ENCODE measurements around the gene CLDN6. TPM values are rescaled to one million over a fixed set of nuclear protein-coding genes. Genes with fewer than 3 reads are reported as not detected.

Gene CLDN6
- total RNA-seq, 2 experiments from 2014 or later = not detected

DNA sequence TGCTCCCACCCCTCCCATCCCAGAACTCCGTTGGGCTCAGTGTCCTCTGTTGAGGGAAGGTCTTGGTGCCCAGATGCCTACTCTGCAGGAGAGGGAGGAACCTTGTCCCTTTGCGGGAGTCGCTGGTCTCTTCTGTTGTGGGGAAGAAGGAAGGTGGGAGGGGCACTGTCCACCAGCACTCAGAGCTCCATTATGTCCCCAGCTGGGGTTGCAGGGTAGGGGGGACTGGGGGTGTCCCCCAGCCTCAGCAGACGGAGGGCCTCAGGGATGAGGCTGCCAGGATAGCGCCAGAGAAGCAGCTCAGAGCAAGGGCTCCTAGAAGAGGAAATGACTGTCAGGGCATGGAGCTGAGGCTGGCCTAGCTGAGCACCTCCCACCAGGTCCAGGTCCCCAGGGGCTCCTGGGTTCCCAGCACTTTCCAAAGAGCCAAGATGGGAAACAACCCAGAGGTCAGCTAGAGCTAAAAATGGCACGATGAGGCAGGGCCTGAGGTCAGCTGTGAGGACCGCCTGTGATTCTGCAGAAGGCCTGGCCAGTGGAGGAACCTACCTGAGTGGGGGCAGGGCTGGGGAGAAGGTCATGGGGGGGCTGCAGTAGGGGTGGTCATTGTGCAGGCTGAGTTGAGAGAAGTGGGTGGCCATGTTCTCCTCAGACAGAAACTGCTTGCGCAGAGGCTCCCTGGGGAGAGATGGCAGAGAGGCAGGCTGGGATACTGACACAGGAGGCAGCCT is 4.9 kb upstream of the CLDN6 start:
- Histone ChIP-seq H3K9me3 (ENCODE audit: low read length) (no peaks in the 10 kb centered on the region), H3K79me2 (ENCODE audit: insufficient read depth, low read depth, low read length) (no peaks in the 10 kb centered on the region), H3K9me2 (ENCODE audit: insufficient read depth, low read length) (no peaks in the 10 kb centered on the region), H4K20me1 (ENCODE audit: insufficient read depth, low read length) (no peaks in the 10 kb centered on the region), H3K4me2 (ENCODE audit: low read length) (peak overlapping the region; percentile 92), H2AFZ (ENCODE audit: low read length) (no peak overlapping the region; the same call in 1 of the 2 replicates), H3K4me1 (ENCODE audit: insufficient read depth, low read length, poor library complexity, severe bottlenecking) (peaks cover 39% of the 10 kb centered on the region), H3K27ac (ENCODE audit: low read depth, low read length, poor library complexity, severe bottlenecking) (peak overlapping the region; percentile 67), H3K36me3 (ENCODE audit: insufficient read depth, low read length) (peaks cover 15% of the 10 kb centered on the region), H3K4me3 (ENCODE audit: low read depth, low read length, poor library complexity, severe bottlenecking) (peak overlapping the region; percentile 72)
- DNase-seq (ENCODE audit: low spot score) = peak; percentile 40
- intact Hi-C loops (cut with micrococcal nuclease; ENCODE audit: unreplicated experiment) = no loop called here
- POLR2A ChIA-PET = interaction anchor here (0.5 to 1.2 kb wide), 3 partner anchors 17 to 112 kb away, joined by 3 to 4 read pairs (median 4); partner anchors contain the start of gene ZNF213
- CTCF ChIA-PET (ENCODE audit: unreplicated experiment) = interaction anchor here (0.6 kb wide), 1 partner anchor 107 kb away, joined by 3 read pairs; no protein-coding TSS in a partner anchor
- TF ChIP-seq, protein P1, sequence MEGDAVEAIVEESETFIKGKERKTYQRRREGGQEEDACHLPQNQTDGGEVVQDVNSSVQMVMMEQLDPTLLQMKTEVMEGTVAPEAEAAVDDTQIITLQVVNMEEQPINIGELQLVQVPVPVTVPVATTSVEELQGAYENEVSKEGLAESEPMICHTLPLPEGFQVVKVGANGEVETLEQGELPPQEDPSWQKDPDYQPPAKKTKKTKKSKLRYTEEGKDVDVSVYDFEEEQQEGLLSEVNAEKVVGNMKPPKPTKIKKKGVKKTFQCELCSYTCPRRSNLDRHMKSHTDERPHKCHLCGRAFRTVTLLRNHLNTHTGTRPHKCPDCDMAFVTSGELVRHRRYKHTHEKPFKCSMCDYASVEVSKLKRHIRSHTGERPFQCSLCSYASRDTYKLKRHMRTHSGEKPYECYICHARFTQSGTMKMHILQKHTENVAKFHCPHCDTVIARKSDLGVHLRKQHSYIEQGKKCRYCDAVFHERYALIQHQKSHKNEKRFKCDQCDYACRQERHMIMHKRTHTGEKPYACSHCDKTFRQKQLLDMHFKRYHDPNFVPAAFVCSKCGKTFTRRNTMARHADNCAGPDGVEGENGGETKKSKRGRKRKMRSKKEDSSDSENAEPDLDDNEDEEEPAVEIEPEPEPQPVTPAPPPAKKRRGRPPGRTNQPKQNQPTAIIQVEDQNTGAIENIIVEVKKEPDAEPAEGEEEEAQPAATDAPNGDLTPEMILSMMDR (conservative IDR thresholded peaks at IDR 0.05; ENCODE audit: low read length) = no peak
- TF ChIP-seq EZH2phosphoT487 (IDR thresholded peaks at IDR 0.05; ENCODE audit: borderline replicate concordance, low read depth, low read length) = no peak
- TSS peak; percentile 94 for BruUV-seq (replicated peaks)

DNA sequence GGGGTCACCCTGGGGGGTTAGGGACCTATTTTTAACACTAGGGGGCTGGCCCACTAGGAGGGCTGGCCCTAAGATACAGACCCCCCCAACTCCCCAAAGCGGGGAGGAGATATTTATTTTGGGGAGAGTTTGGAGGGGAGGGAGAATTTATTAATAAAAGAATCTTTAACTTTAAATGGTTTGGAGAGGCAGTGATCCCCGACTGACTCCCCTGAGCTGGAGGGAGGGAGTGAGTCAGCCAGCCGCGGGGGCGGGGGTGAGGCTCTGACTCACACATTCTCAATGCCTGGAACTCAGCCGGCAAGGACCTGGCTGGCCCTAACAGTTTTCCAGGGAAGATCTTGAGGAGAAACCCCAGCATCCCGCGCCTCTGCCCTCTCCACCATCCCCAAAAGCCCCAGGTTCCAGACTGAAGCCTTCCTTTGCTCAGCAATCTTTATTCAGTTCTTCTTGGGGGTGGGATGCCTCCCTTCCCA is 4.3 kb upstream of the CLDN6 start:
- DNase-seq (ENCODE audit: low spot score) = no peak
- ChIA-PET POLR2A (interaction anchor here (0.6 kb wide), 1 partner anchor 16 kb away, joined by 4 read pairs; no protein-coding TSS in a partner anchor), CTCF (ENCODE audit: unreplicated experiment) (interaction anchor here (0.6 kb wide), 1 partner anchor 108 kb away, joined by 3 read pairs; no protein-coding TSS in a partner anchor)
- no peaks in the 10 kb centered on the region for H3K9me3 ChIP-seq (ENCODE audit: low read length)
- no peak for TF ChIP-seq EZH2phosphoT487 (IDR thresholded peaks at IDR 0.05; ENCODE audit: borderline replicate concordance, low read depth, low read length)
- TF ChIP-seq, protein P1 (conservative IDR thresholded peaks at IDR 0.05; ENCODE audit: low read length) = no peak
- no peaks in the 10 kb centered on the region for H3K79me2 ChIP-seq (ENCODE audit: insufficient read depth, low read depth, low read length)
- H3K4me2 ChIP-seq (ENCODE audit: low read length) = peak overlapping the region; percentile 92
- H3K9me2 ChIP-seq (ENCODE audit: insufficient read depth, low read length) = no peaks in the 10 kb centered on the region
- H3K4me3 ChIP-seq (ENCODE audit: low read depth, low read length, poor library complexity, severe bottlenecking) = no peak overlapping the region
- H4K20me1 ChIP-seq (ENCODE audit: insufficient read depth, low read length) = no peaks in the 10 kb centered on the region
- no peak overlapping the region for H3K27ac ChIP-seq (ENCODE audit: low read depth, low read length, poor library complexity, severe bottlenecking)
- H3K36me3 ChIP-seq (ENCODE audit: insufficient read depth, low read length) = peaks cover 10% of the 10 kb centered on the region
- no TSS peak for BruUV-seq (replicated peaks)
- intact Hi-C loops (cut with micrococcal nuclease; ENCODE audit: unreplicated experiment) = no loop called here
- H3K4me1 ChIP-seq (ENCODE audit: insufficient read depth, low read length, poor library complexity, severe bottlenecking) = peaks cover 39% of the 10 kb centered on the region
- H2AFZ ChIP-seq (ENCODE audit: low read length) = no peak overlapping the region
